Endodermal cell (in vitro differentiated cells): ENCODE measurements around the gene DGKZ. TPM values are rescaled to one million over a fixed set of nuclear protein-coding genes. Genes with fewer than 3 reads are reported as not detected.

Source experiments
- DNase-seq: peaks from one replicate; pipeline ENCODE4 v3.0.0-alpha.2; 2017
- H3K27ac ChIP-seq: 2 replicates; pipeline ENCODE4 v1.5.1; 2013; ENCODE audit warnings: mild to moderate bottlenecking, low read depth, low read length, moderate library complexity
- H3K27me3 ChIP-seq: 2 replicates; pipeline ENCODE4 v1.6.1; 2013; ENCODE audit warnings: mild to moderate bottlenecking, low read length, moderate library complexity; ENCODE audit not compliant: insufficient read depth, control insufficient read depth, poor library complexity, severe bottlenecking
- H3K36me3 ChIP-seq: 2 replicates; pipeline ENCODE4 v1.7.0; 2013; ENCODE audit warnings: mild to moderate bottlenecking, low read length, moderate library complexity; ENCODE audit not compliant: control insufficient read depth, insufficient read depth
- H3K4me1 ChIP-seq: one replicate; pipeline ENCODE4 v1.7.0; 2013; ENCODE audit warnings: low read length; ENCODE audit not compliant: control insufficient read depth, insufficient read depth
- H3K4me3 ChIP-seq: 2 replicates; pipeline ENCODE4 v1.5.1; 2013; ENCODE audit warnings: mild to moderate bottlenecking, low read length, moderate library complexity
- H3K9ac ChIP-seq: 2 replicates; pipeline ENCODE4 v1.6.1; 2013; ENCODE audit warnings: mild to moderate bottlenecking, low read length, moderate library complexity; ENCODE audit not compliant: poor library complexity, severe bottlenecking; ENCODE audit errors: extremely low read depth
- H3K9me3 ChIP-seq: 2 replicates; pipeline ENCODE4 v1.6.1; 2013; ENCODE audit warnings: mild to moderate bottlenecking, low read length, moderate library complexity; ENCODE audit not compliant: control insufficient read depth
- H3K27ac Mint-ChIP-seq: 2 replicates; pipeline ENCODE4 v1.8.0; 2020; ENCODE audit warnings: mixed read lengths
- H3K27me3 Mint-ChIP-seq: 2 replicates; pipeline ENCODE4 v1.8.0; 2021; ENCODE audit warnings: mild to moderate bottlenecking, mixed read lengths; ENCODE audit not compliant: insufficient read depth
- H3K36me3 Mint-ChIP-seq: 2 replicates; pipeline ENCODE4 v1.8.0; 2020; ENCODE audit warnings: low read depth, mixed read lengths
- H3K4me1 Mint-ChIP-seq: 2 replicates; pipeline ENCODE4 v1.8.0; 2020; ENCODE audit warnings: mixed read lengths
- H3K4me3 Mint-ChIP-seq: 2 replicates; pipeline ENCODE4 v1.8.0; 2020; ENCODE audit warnings: mild to moderate bottlenecking, moderate library complexity, mixed read lengths
- H3K9me3 Mint-ChIP-seq: 2 replicates; pipeline ENCODE4 v1.8.0; 2020; ENCODE audit warnings: mild to moderate bottlenecking, mixed read lengths
- CTCF ChIP-seq: fragments of 200-600 bp; sonication (generic); conservative IDR thresholded peaks from 2 replicates; pipeline ENCODE4 v1.5.0; 2021; ENCODE audit warnings: antibody characterized with exemption, mild to moderate bottlenecking
- WGBS, 2 experiments: methylation state at CpG; one replicate each; pipeline versions ENCODE4 v1.1.5 to v1.1.7; 2013; ENCODE audit warnings: missing lambda C conversion rate in 2 of 2, mixed read lengths in 1 of 2; ENCODE audit not compliant: insufficient coverage in 1 of 2, insufficient read length in 1 of 2; 5-methylcytosine and 5-hydroxymethylcytosine counted together
- total RNA-seq, 2 donors: library from RNA; stranded (reverse); fragmentation: NEBNext Ultra II Directional in 1 of 2; extraction: Animal tissue kit (Norgen Biotek cat#: 25700) in 1 of 2; gene quantifications; 2 replicates in 1 of 2; 3 replicates in 1 of 2; pipeline ENCODE4 v1.2.1, GENCODE V29; 2021

The DGKZ gene
- total RNA-seq, 2 donors from 2014 or later: 49.6 to 57.3 TPM

- no peak for DNase-seq
- H3K27ac Mint-ChIP-seq: no peak overlapping the region
- peaks cover 4% of the 10 kb centered on the region for H3K4me1 Mint-ChIP-seq
- H3K9me3 ChIP-seq: no peaks in the 10 kb centered on the region
- H3K9me3 Mint-ChIP-seq: no peaks in the 10 kb centered on the region
- H3K4me3 Mint-ChIP-seq: no peak overlapping the region
- no peak overlapping the region for H3K9ac ChIP-seq
- H3K36me3 ChIP-seq: peaks cover 31% of the 10 kb centered on the region
- WGBS, 2 experiments: 92 to 94% methylated on average over 23 to 30 of the region's 30 CpGs
- H3K36me3 Mint-ChIP-seq: peaks cover 38% of the 10 kb centered on the region
- no peak for TF ChIP-seq CTCF
- no peak overlapping the region for H3K4me3 ChIP-seq
- no peaks in the 10 kb centered on the region for H3K27me3 ChIP-seq
- no peaks in the 10 kb centered on the region for H3K4me1 ChIP-seq
- H3K27me3 Mint-ChIP-seq: no peaks in the 10 kb centered on the region
- no peak overlapping the region for H3K27ac ChIP-seq
Measured at GRCh38 chr11:46373787-46374740, 26.8 kb downstream of the DGKZ start.

- no peak for TF ChIP-seq CTCF
- H3K9ac ChIP-seq: no peak overlapping the region
- H3K36me3 ChIP-seq: peaks cover 27% of the 10 kb centered on the region
- no peak overlapping the region for H3K4me3 ChIP-seq
- H3K27me3 Mint-ChIP-seq: no peaks in the 10 kb centered on the region
- no peaks in the 10 kb centered on the region for H3K9me3 Mint-ChIP-seq
- no peak overlapping the region for H3K4me3 Mint-ChIP-seq
- no peaks in the 10 kb centered on the region for H3K4me1 ChIP-seq
- WGBS, 2 experiments: 94 to 96% methylated on average over 12 to 15 of the region's 15 CpGs
- H3K9me3 ChIP-seq: no peaks in the 10 kb centered on the region
- peaks cover 5% of the 10 kb centered on the region for H3K4me1 Mint-ChIP-seq
- DNase-seq: no peak
- H3K27ac Mint-ChIP-seq: no peak overlapping the region
- H3K27ac ChIP-seq: no peak overlapping the region
- H3K27me3 ChIP-seq: no peaks in the 10 kb centered on the region
- H3K36me3 Mint-ChIP-seq: peaks cover 31% of the 10 kb centered on the region
Measured at GRCh38 chr11:46374815-46375214, 27.6 kb downstream of the DGKZ start.

- H3K9me3 ChIP-seq: no peaks in the 10 kb centered on the region
Measured at GRCh38 chr11:46375392-46376101, 28.3 kb downstream of the DGKZ start.

More at GRCh38 chr11:46375392-46376101, 28.3 kb downstream of the DGKZ start:
- Mint-ChIP-seq H3K27me3 (no peaks in the 10 kb centered on the region), H3K36me3 (peaks cover 27% of the 10 kb centered on the region), H3K9me3 (no peaks in the 10 kb centered on the region), H3K27ac (no peak overlapping the region), H3K4me1 (peaks cover 5% of the 10 kb centered on the region), H3K4me3 (no peak overlapping the region)
- no peak overlapping the region for H3K9ac ChIP-seq
- H3K27me3 ChIP-seq: no peaks in the 10 kb centered on the region
- 96 to 97% methylated on average over 10 to 38 of the region's 38 CpGs for WGBS, 2 experiments
- no peaks in the 10 kb centered on the region for H3K4me1 ChIP-seq
- DNase-seq: no peak
- H3K4me3 ChIP-seq: no peak overlapping the region
- H3K36me3 ChIP-seq: peaks cover 20% of the 10 kb centered on the region
- H3K27ac ChIP-seq: no peak overlapping the region
- TF ChIP-seq CTCF: no peak
